GM23338 (cell line): ENCODE data around the gene KDM4C. TPM values are rescaled to one million over a fixed set of nuclear protein-coding genes. Genes with fewer than 3 reads are reported as not detected.

Experiments
- ATAC-seq: fragments of 200-7000 bp; cut with Tn5 transposase; 3 replicates; pipeline ENCODE4 v1.9.1; 2020
- DNase-seq: peaks from one replicate; pipeline ENCODE4 v3.0.0-alpha.2; 2015; ENCODE audit warnings: low spot score
- H2AFZ ChIP-seq: fragments of 200-600 bp; sonication (generic); 2 replicates; pipeline ENCODE4 v1.8.0; 2016; ENCODE audit warnings: antibody characterized with exemption, mild to moderate bottlenecking, moderate library complexity
- H3F3A ChIP-seq: fragments of 200-600 bp; sonication (generic); replicated peaks from 2 replicates; pipeline ENCODE4 v1.8.0; 2017; ENCODE audit warnings: antibody characterized with exemption, mixed run types, low read depth
- H3K27ac ChIP-seq: fragments of 200-600 bp; sonication (generic); 2 replicates; pipeline ENCODE4 v1.6.1; 2016; ENCODE audit warnings: low read depth
- H3K27me3 ChIP-seq: fragments of 200-600 bp; sonication (generic); 2 replicates; pipeline ENCODE4 v1.8.0; 2016; ENCODE audit warnings: mild to moderate bottlenecking, mixed run types, moderate library complexity; ENCODE audit not compliant: insufficient read depth
- H3K36me3 ChIP-seq: fragments of 200-600 bp; sonication (generic); 2 replicates; pipeline ENCODE4 v1.8.0; 2016; ENCODE audit warnings: mild to moderate bottlenecking; ENCODE audit not compliant: insufficient read depth
- H3K4me1 ChIP-seq: fragments of 200-600 bp; sonication (generic); 2 replicates; pipeline ENCODE4 v1.8.0; 2016; ENCODE audit warnings: mild to moderate bottlenecking, moderate library complexity; ENCODE audit not compliant: insufficient read depth
- H3K4me2 ChIP-seq: fragments of 200-600 bp; sonication (generic); 2 replicates; pipeline ENCODE4 v1.7.1; 2017; ENCODE audit warnings: mixed run types
- H3K4me3 ChIP-seq: fragments of 200-600 bp; sonication (generic); 2 replicates; pipeline ENCODE4 v1.6.1; 2016; ENCODE audit warnings: mixed run types
- H3K79me2 ChIP-seq: fragments of 200-600 bp; sonication (generic); replicated peaks from 2 replicates; pipeline ENCODE4 v1.8.0; 2017; ENCODE audit warnings: mild to moderate bottlenecking; ENCODE audit not compliant: insufficient read depth
- H3K9me2 ChIP-seq: fragments of 200-600 bp; sonication (generic); 2 replicates; pipeline ENCODE4 v1.8.0; 2017; ENCODE audit not compliant: insufficient read depth
- H4K20me1 ChIP-seq: fragments of 200-600 bp; sonication (generic); replicated peaks from 2 replicates; pipeline ENCODE4 v1.8.0; 2017; ENCODE audit warnings: mild to moderate bottlenecking; ENCODE audit not compliant: insufficient read depth
- H3K27ac Mint-ChIP-seq: 2 replicates; pipeline ENCODE4 v1.8.0; 2020; ENCODE audit warnings: inconsistent platforms, mild to moderate bottlenecking, moderate library complexity, mixed read lengths
- H3K27me3 Mint-ChIP-seq: 3 replicates; pipeline ENCODE4 v1.8.0; 2022; ENCODE audit warnings: low read depth, mild to moderate bottlenecking, moderate library complexity, mixed read lengths, inconsistent platforms; ENCODE audit not compliant: insufficient read depth, poor library complexity
- H3K36me3 Mint-ChIP-seq: 3 replicates; pipeline ENCODE4 v1.8.0; 2021; ENCODE audit warnings: low read depth, mild to moderate bottlenecking, inconsistent platforms, moderate library complexity, mixed read lengths
- H3K4me1 Mint-ChIP-seq: 3 replicates; pipeline ENCODE4 v1.8.0; 2020; ENCODE audit warnings: mild to moderate bottlenecking, inconsistent platforms, mixed read lengths
- H3K4me3 Mint-ChIP-seq: 3 replicates; pipeline ENCODE4 v1.8.0; 2021; ENCODE audit warnings: moderate library complexity, mild to moderate bottlenecking, inconsistent platforms, mixed read lengths
- H3K9me3 Mint-ChIP-seq: 3 replicates; pipeline ENCODE4 v1.8.0; 2020; ENCODE audit warnings: moderate library complexity, mild to moderate bottlenecking, inconsistent platforms, mixed read lengths
- CREB1 ChIP-seq: fragments of 250-450 bp; sonication (Bioruptor Pico); IDR thresholded peaks from 2 replicates; pipeline ENCODE4 v1.5.0; 2020; ENCODE audit warnings: low read depth, mild to moderate bottlenecking, moderate library complexity
- ETS1 ChIP-seq: IDR thresholded peaks from 2 replicates; pipeline ENCODE4 v1.6.1; 2016; ENCODE audit warnings: antibody characterized with exemption
- EZH2phosphoT487 ChIP-seq: fragments of 200-600 bp; sonication (generic); IDR thresholded peaks from one replicate; pipeline ENCODE4 v1.8.1; 2018; ENCODE audit warnings: antibody characterized with exemption; ENCODE audit not compliant: unreplicated experiment
- NANOG ChIP-seq: IDR thresholded peaks from 2 replicates; pipeline ENCODE4 v1.6.1; 2016; ENCODE audit warnings: antibody characterized with exemption, borderline replicate concordance
- POLR2AphosphoS5 ChIP-seq: IDR thresholded peaks from 2 replicates; pipeline ENCODE4 v1.6.1; 2016; ENCODE audit warnings: antibody characterized with exemption, low read depth
- REST ChIP-seq: IDR thresholded peaks from one replicate; pipeline ENCODE4 v1.6.1; 2018; ENCODE audit warnings: antibody characterized with exemption; ENCODE audit not compliant: unreplicated experiment
- STAT1 ChIP-seq: IDR thresholded peaks from one replicate; pipeline ENCODE4 v1.6.1; 2016; ENCODE audit warnings: antibody characterized with exemption; ENCODE audit not compliant: unreplicated experiment
- ZNF114 ChIP-seq: fragments of 250-450 bp; sonication (Bioruptor Pico); IDR thresholded peaks from 2 replicates; pipeline ENCODE4 v1.5.0; 2020; ENCODE audit warnings: mild to moderate bottlenecking, moderate library complexity
- ZNF331 ChIP-seq: fragments of 250-450 bp; sonication (Bioruptor Pico); IDR thresholded peaks from 2 replicates; pipeline ENCODE4 v1.5.0; 2020; ENCODE audit warnings: low read depth, mild to moderate bottlenecking, moderate library complexity
- ZNF462 ChIP-seq: fragments of 250-450 bp; sonication (Bioruptor Pico); IDR thresholded peaks from 2 replicates; pipeline ENCODE4 v1.5.0; 2020; ENCODE audit warnings: mild to moderate bottlenecking, moderate library complexity
- polyA plus RNA-seq: library from polyadenylated mRNA; unstranded; fragments of >200 nt; fragmentation: Nextera tagmentation; extraction: Ambion mirVana; gene quantifications from 2 replicates; pipeline ENCODE4 v1.2.1, GENCODE V29; 2016
- total RNA-seq: library from RNA; depleted of rRNA; stranded (reverse); fragments of >200 nt; shearing (Covaris generic); gene quantifications from 2 replicates; pipeline ENCODE4 v1.2.3, GENCODE V29; 2014

KDM4C gene
- total and polyA plus RNA-seq, 2 experiments from 2014 or later: 12.0 to 43.8 TPM

GRCh38 chr9:7117676-7118561 lies 360.1 kb downstream of the KDM4C start:
- H3K4me1 Mint-ChIP-seq: peaks cover 9% of the 10 kb centered on the region; the same call in 2 of the 3 replicates
- no peak overlapping the region for H3K4me3 Mint-ChIP-seq
- H3K27ac Mint-ChIP-seq: peak overlapping the region; percentile 67
- H3K27ac ChIP-seq: no peak overlapping the region
- H4K20me1 ChIP-seq: no peaks in the 10 kb centered on the region
- no peak for ATAC-seq
- no peaks in the 10 kb centered on the region for H3K79me2 ChIP-seq
- no peaks in the 10 kb centered on the region for H3F3A ChIP-seq
- no peak overlapping the region for H3K4me3 ChIP-seq
- TF ChIP-seq STAT1 (no peak), POLR2AphosphoS5 (no peak)
- no peaks in the 10 kb centered on the region for H3K36me3 ChIP-seq
- H3K9me3 Mint-ChIP-seq: no peaks in the 10 kb centered on the region
- H3K4me1 ChIP-seq: no peaks in the 10 kb centered on the region
- no peaks in the 10 kb centered on the region; the same call in 1 of the 2 replicates for H3K9me2 ChIP-seq
- no peak for DNase-seq
- H3K27me3 Mint-ChIP-seq: no peaks in the 10 kb centered on the region
- H3K36me3 Mint-ChIP-seq: no peaks in the 10 kb centered on the region
- no peak overlapping the region for H2AFZ ChIP-seq
- no peaks in the 10 kb centered on the region for H3K27me3 ChIP-seq
- no peak overlapping the region for H3K4me2 ChIP-seq

- no peaks in the 10 kb centered on the region for H3K27me3 Mint-ChIP-seq
- Histone ChIP-seq H4K20me1 (no peaks in the 10 kb centered on the region), H3K27ac (no peak overlapping the region), H3K4me1 (no peaks in the 10 kb centered on the region), H3K27me3 (no peaks in the 10 kb centered on the region), H3K4me3 (no peak overlapping the region), H3K36me3 (no peaks in the 10 kb centered on the region), H3F3A (no peaks in the 10 kb centered on the region), H2AFZ (no peak overlapping the region), H3K9me2 (no peaks in the 10 kb centered on the region; the same call in 1 of the 2 replicates), H3K79me2 (no peaks in the 10 kb centered on the region), H3K4me2 (no peak overlapping the region)
- no peaks in the 10 kb centered on the region for H3K9me3 Mint-ChIP-seq
- ATAC-seq (peak; percentile 35; the same call in 2 of the 3 replicates), DNase-seq (no peak)
- no peaks in the 10 kb centered on the region for H3K36me3 Mint-ChIP-seq
- no peak overlapping the region for H3K4me3 Mint-ChIP-seq
- peak overlapping the region; percentile 74; the same call in 1 of the 2 replicates for H3K27ac Mint-ChIP-seq
- peaks cover 9% of the 10 kb centered on the region; the same call in 2 of the 3 replicates for H3K4me1 Mint-ChIP-seq
- no peak for TF ChIP-seq STAT1
- no peak for TF ChIP-seq ZNF114 (CRISPR knock-in tag)
- TF ChIP-seq ETS1: no peak
- no peak for TF ChIP-seq ZNF462 (CRISPR knock-in tag)
- no peak for TF ChIP-seq CREB1 (CRISPR knock-in tag)
- TF ChIP-seq ZNF331 (CRISPR knock-in tag): no peak
- no peak for TF ChIP-seq NANOG
- no peak for TF ChIP-seq EZH2phosphoT487
- no peak for TF ChIP-seq REST
These were observed 360.9 kb downstream of the KDM4C start for GRCh38 chr9:7118633-7119032.
